HG03565 (cell line): Measurements from ENCODE around the gene AFDN.

Experiments
- ATAC-seq: cut with Tn5 transposase; IDR thresholded peaks from one replicate; pipeline ENCODE4 v1.9.1; 2021; ENCODE audit warnings: mild to moderate bottlenecking, moderate library complexity; ENCODE audit not compliant: unreplicated experiment

Gene AFDN

GRCh38 chr6:167838207-167838748 lies 11.6 kb downstream of the AFDN start:
- no peak for ATAC-seq

DNA sequence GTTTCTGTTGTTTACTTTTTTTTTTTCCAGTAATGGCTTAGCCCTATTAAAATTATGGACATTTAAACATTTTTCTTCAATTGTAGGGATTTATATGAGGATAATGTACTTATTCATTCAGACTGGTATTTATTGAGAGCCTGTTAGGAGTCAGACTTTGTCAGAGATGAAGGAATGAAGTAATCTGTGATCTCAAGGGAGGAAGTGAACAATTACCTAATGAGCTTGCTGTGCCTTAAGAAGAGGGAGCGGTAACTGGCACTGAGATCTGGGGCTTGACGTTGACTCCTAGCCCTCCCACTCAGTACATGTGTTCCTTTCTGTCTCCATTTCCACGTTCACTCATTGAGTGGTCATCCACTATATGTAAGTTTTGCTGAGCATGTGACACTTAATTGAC lies 12.6 kb downstream of the AFDN start:
- ATAC-seq, result no peak

DNA sequence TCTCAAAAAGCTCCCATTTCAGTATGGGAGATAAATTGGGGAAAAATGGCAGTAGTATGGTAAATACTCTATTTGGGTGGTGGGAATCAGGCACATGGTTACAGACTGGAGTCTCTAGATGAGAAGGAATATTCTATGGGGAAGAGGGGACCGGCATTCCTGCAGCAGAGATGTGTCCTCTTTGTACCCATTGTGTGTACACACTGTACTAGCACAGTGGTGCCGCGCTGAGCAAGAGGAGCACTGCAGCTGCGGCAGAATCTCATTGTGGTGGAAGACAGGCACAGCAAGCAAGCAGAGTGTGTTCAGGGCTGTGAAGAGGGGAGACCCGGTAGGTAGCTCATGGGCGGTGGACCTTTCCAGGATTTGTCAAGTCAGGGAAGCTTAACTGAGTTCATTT lies 13.0 kb downstream of the AFDN start:
- ATAC-seq, result no peak

DNA sequence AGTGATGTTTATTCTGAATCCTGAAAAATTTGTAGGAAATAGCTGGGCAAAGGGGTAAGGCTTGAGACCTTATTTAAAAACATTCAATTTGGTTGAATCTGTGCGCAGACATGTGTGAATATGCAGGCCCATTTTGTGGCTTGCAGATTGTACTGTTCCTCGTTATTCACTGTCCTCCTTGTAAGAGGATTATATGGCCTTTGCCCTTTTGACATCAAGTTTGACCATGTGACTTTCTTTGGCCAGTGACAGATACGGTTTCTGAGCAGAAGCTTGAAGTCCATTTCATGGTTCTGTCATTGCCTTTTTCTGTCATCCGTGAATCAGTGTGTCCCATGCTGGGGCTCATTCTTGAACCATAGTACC lies 13.4 kb downstream of the AFDN start:
- no peak for ATAC-seq

- no peak for ATAC-seq
Measured at GRCh38 chr6:167840526-167841179, 13.9 kb downstream of the AFDN start.

GRCh38 chr6:167841981-167842380 lies 15.3 kb downstream of the AFDN start:
- no peak for ATAC-seq

DNA sequence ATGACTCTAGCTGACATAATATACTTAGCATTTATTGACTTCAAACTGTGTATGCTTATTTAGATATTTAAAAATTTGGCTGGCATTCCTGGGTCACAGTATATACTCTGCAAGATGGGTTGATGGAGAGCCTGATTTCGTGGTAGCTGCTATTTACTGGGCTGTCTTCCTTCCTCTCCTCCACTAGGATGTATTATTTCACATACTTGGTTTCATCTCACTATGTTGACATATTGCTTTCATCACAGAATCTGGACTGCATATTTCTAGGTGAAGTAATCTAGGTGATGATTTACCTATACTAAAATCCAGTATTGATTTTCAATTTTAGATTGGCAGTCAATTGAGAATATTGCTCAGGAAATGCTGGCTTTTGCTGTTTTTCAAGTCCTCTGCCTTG lies 15.7 kb downstream of the AFDN start:
- no peak for ATAC-seq

GRCh38 chr6:167843023-167843422 lies 16.3 kb downstream of the AFDN start:
- no peak for ATAC-seq

- ATAC-seq, result no peak
Measured at GRCh38 chr6:167845856-167846255, 19.1 kb downstream of the AFDN start.

- ATAC-seq, result no peak
Measured at GRCh38 chr6:167846997-167847606, 20.4 kb downstream of the AFDN start.

DNA sequence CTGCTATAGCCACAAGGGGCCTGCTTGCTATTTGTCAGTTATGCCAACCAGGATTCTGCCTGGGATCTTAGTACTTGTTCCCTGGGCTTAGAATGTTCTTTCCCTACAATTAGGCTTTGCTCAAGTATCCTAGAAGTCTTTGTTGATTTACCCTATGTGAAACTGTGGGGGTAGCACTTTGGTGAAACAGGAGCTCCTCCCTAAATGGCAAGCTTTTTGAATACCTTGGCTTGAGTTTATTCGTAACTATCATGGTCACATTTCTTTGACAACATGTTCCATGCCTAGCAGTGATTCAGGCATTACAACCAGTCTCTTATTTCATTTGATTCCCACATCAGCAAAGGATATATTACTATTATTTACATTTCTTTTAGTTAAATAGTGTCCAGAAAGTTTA lies 21.2 kb downstream of the AFDN start:
- ATAC-seq, result no peak

GRCh38 chr6:167848783-167849182 lies 22.1 kb downstream of the AFDN start:
- no peak for ATAC-seq

GRCh38 chr6:167849846-167850459 lies 23.2 kb downstream of the AFDN start:
- ATAC-seq, result no peak

GRCh38 chr6:167850782-167851181 lies 24.1 kb downstream of the AFDN start:
- ATAC-seq, result no peak

DNA sequence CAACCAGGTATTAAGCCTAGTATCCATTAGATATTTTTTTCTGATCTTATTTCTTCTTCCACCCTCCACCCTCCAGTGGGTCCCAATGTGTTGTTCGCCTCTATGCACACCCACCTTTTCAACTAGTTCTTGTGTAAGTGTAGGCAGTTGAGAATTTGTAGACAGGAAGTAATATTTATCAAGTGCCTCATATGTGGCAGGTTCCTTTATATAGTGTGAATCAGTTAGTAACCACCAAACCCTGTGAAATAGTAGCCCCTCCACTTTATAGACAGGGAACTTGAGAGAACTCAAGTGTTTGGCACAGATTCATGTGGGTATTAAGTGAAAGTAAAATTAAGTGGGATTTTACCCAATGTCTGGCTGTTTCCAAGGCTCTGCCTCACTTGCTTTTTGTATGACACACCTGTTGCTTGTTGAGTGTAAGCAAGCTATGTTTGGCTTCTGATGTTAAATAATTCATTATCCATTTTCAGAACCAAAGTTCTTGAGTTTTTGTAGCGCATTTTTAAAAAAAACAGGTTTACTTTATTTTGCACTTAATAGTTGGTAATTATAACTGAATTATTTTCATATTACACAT lies 24.8 kb downstream of the AFDN start:
- ATAC-seq, result no peak

DNA sequence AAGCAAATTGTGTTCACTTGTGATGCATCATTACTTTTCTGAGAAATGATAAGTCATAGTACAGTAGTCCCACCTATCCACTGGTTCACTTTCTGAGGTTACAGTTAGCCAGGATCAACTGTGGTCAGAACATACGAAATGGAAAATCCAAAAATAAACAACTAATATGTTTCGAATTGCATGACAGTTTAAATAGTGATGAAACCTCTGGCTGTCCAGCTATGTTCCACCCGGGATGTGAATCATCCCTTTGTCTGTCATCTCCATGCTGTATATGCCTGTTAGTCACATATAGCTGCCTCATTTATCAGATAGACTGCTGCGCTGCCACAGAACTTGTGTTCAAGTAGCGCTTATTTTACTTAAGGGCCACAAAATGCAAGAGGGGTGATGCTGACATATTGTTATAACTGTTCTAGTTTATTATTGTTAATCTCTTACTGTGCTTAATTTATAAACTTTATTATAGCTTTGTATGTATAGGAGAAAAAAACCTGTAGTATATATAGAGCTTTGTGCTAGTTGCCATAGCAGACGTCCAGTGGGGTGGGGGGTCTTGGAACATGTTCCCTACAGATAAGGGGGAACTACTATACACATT lies 29.2 kb downstream of the AFDN start:
- ATAC-seq, result no peak

GRCh38 chr6:167856474-167856873 lies 29.8 kb downstream of the AFDN start:
- no peak for ATAC-seq

DNA sequence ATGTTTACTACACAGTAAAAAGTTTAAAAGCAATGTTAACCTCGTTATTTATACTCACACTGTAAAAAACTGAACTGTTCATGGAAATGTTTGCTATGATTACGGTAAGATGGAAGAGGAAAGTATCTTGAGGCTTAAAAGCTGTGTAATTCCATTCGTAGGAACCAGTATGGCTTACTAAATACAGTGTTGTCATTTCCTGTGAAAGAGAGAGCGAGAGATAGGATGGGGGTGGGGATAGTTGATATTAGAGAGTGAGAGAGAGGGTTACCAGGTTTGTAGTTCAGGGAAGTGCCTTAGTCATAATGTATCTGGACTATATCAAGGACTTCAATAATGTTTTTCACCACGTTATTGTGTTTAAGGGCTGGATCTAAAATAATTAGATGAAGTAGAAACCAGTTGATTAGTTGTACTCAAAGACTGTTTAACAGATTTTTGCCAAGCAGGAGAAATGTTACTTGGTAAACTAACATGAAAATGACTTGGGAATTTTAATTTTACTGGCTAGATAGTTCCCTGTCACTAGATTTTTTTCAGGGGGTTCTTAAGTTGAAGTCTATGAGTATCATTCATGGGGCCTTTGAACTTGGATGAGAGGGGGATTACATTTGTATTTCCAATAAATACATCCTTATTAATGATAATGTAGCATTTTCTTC lies 30.4 kb downstream of the AFDN start:
- ATAC-seq, result no peak

GRCh38 chr6:167858086-167858591 lies 31.4 kb downstream of the AFDN start:
- ATAC-seq, result no peak

GRCh38 chr6:167858842-167859664 lies 32.3 kb downstream of the AFDN start:
- ATAC-seq, result no peak
